Stimulated activated CD8-positive, alpha-beta memory T cell treated with anti-CD3 and anti-CD28 coated beads, Interleukin-15, amount 100 ng/mL, for 4 hours (primary cell): ENCODE measurements around the gene LSAMP.

Experiments
- DNase-seq, 2 donors: peaks; one replicate each; pipeline ENCODE4 v3.0.0-alpha.2; 2020; ENCODE audit warnings: low read depth in 2 of 2

The LSAMP gene

DNA sequence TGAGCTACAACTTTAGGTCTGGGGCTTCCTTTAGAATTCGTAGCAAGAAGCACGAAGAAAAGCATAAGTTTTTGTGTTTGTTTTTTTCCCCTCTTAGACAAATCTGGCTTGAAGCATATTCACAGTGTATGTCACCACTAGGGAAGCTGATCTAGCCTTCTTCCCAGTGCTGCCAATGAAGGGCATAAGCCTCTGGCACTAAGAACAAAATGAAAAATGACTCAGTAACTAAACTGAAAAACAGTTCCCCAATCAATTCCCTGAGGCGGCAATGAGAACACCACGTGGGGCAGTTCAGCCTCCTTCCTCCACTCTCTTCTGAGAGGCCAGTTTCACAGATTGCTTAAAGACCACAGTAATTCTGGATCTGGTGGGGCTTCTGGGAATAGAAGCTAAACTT is 483.9 kb downstream of the LSAMP start:
- no peak for DNase-seq

DNA sequence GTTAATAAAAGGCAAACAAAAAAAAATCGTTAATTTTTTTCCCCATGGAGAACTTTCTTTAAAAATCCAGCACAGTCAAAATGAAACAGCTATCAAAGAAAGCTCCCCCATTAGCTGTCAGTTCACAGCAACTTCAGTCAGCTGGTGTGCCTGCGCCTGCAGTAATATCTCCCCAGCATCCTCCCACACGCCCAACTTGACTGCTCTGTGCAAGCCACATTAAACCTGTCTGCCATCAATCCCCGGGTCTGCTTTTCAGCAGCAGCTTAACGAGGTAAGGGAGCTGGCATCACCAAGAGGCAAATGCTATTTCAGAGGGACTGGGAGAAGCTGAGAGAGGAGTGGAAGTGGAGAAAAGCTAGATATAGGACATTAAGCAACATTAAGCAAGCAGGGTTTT is 484.5 kb downstream of the LSAMP start:
- no peak for DNase-seq

DNA sequence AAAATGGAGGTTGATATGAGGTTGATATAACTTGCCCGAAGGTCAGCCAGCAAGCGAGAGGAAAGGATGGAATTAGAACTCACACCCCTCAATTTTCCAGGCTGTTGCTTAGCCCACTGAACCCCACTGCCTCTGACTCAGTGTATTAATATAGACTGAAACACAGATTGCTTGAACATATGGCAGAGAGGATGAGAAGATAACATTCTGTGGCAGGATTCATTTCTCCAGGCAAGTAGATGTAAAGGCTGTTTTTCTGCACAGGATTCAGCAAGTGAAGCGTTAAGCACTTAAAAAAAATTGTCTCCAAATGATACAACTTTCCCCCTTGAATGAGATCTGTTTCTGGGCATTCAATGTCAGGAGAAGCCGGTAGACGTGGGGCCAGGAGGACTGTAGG is 486.8 kb downstream of the LSAMP start:
- no peak for DNase-seq

DNA sequence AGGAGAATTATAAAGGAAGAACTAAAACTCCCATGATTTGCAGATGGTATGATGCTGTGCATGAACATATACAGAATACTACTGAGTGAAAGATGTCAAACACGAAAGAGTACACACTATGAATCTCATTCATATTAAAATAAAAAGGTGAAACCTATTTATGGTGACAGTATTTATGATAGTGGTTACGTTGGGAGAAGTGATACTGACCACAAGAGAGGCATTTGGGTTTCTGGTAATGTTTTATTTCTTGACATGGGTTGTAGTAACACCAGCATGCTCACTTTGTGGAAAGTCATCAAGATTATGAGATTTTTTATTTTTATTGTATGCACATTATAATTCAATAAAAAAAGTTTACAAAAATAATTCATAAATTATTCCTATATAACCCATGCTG is 498.0 kb downstream of the LSAMP start:
- no peak for DNase-seq

DNA sequence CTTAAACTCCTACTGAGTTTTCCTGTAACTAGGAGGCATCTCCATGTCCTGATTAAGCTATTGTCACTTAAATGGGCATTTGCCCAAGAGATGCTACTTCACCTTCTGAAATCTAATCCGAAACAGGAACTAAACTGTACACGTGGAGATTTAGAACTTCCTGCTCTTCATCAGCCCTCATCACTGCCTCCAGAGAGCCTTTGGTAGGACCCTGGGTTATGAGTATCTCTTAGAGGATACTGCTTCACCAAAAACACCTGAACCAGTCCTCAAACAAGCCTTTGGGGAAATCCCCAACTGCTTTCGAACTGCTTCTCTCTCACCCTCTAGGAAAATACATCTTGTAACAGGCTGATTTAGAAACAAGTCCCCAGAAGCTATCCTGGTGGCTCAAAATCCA is 501.7 kb downstream of the LSAMP start:
- DNase-seq: no peak

DNA sequence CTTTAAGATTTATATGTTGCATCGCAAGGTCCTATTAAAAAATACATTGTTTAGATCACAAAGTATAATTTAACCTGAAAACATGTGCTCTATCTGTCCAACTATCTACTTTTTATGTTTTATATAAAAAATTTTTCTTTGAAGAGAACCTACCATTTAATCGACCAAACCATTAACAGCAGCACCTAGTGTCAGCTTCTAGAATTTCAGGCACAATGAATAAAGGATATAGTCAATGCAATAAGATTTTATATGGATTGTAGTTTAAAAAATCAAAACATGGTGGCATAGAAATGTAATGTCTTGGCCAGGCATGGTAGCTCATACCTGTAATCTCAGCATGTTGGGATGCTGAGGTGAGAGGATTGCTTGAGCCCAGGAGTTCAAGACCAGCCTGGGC is 508.2 kb downstream of the LSAMP start:
- DNase-seq: no peak

DNA sequence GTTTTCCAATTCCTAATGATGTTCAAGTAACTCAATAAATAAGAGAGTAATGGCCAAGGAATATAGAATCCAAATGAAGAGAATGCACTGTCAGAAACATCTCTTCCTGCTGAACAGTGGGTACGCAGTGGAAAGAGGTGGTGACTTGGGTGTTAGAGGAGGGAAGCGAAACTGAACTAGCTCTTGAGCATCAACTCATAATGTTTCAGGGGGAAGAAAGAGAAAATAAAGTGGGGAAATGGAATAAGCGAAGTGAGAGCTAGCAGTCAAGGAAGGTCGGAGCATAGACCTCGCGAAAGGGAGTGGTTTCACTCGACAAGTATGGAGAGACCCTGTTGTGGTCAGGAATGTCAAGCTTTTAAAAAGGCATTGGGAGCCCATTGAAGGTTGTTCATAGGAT is 512.5 kb downstream of the LSAMP start:
- no peak for DNase-seq

DNA sequence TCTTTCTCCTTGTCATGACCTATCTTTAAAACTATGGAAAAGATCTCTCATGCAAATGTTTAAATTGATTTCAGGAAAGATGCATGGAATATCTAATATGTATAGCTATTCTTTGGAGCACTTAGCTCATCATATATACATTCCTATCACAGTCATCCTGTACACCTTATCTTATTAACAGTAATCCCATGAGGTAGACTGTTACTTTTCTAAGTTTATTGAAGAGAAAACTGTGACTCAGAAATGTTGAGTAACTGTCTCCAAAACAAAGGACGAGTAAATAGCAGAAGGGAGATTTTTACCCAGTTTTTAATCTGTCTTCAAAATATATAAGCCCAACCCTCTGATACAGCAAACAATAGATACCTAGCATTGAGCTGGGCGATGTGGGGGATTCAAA is 513.7 kb downstream of the LSAMP start:
- no peak for DNase-seq

DNA sequence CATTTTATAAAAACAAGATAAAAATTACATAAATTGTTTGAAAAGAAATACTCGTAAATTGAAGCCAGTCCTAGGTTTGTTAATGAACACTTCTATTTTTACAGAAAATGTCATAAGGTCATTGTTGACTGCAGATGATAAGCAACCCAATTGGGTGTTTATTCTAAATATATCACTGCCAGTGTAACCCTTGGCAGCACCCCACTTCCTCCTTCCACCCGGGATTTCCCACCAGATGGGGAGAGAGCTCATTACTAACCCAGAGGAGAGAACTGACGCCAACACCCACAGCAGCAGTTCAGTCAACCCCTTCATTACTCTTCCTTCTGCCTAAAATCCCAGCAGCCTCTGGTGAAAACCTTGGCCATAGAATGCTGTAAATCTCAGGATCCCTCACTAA is 514.4 kb downstream of the LSAMP start:
- DNase-seq: no peak

DNA sequence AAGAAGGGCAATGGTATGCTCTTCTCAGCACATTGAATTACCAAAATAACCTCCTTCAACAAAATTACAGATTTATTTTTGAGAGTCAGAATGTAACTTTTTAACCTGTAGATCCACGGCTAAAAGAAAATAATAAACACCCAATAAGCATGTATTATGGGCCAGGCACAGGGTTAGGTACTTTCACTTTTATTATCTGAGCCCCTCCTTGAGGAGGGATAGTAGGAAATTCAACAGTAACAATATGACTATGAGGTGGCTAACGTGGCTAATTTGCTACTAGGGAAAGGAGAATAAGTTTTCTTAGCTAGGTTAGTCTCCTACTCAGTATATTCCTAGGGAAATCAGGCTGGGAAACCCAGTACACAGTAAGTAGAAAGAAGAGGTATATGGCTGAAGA is 515.1 kb downstream of the LSAMP start:
- no peak for DNase-seq

DNA sequence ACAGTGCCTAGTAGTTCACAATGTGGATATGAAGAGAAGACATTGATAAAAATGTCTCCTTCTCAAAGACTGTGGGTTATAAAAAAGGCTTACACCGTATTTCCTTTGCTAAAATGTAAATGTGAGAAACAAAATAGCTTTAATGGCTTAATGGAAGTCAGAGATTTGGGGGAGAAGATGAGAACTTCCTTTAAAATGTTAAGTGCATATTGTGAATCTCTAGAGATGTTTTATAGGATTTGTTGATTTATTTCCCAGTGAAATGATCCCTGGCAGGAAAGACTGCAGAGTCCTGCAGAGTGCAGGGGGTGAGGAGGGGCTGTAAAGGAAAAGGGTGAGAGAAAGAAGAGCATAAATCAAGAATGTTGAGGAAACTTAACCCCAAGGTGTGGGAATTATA is 516.9 kb downstream of the LSAMP start:
- no peak for DNase-seq

DNA sequence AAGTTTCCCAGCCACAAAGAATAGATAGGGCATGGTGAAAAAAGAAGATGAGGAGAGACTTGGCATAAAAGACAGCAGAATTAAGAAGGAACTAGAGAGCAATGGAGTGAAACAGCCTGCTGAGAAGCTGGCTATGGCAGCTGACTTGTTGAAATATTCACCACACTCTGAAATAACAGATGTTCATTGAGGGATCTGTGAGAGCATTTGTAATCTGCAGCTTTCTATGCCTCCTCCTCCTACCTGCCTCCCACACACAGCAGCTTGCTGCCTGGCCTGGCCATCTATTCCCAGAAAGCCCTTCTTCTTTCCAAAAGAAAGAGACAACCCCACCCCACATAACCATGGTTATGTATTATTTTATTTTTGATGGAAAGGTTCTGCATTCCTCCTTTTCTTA is 518.1 kb downstream of the LSAMP start:
- no peak for DNase-seq

DNA sequence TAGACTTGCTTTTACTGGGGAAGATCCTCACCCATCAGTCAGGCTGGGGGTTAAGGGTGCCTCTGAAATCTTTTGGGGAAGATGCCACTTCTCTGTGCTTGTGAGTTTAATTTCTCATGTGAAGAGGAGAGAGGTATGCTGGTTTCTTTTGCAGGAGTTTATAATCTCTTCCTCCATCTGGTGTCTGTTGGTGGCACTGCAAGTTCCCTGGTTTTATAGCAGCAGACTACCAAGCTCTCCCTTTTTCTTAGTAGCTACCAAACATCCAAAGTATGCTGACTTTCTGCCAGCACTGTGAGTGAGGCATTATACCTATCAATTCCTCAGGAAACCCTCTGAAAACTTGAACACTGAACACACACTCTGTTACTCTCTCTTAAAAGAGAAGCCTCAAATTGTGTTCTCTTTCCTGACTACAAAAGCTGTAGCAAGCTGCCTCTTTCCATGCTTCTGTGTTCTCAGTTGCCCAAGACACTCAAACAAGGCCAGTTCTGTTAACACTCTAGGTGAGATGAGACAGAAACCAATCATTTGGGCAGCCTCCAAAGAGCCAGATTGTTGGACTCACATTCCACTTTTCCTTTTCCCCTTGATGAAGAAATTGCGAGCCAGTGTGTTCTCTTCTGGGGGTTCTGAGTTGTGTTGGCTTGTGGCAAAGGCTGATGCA is 522.5 kb downstream of the LSAMP start:
- DNase-seq: no peak

DNA sequence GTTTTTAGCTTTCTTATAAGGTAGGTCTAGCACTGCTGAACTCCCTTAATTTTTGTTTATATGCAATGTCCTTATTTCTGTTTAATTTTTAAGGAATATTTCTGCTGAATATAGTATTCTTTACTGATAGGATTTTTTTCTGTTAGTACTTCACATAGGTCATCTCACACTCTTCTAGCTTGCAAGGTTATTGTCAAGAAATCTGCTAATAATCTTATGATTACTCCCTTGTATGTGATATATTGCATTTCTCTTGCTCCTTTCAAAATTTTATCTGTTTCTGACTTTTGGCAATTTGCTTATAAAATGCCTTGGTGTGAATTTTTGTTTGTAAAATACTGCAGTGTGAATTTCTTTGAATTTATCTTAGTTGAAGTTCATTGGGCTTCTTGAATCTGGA is 523.6 kb downstream of the LSAMP start:
- no peak for DNase-seq

DNA sequence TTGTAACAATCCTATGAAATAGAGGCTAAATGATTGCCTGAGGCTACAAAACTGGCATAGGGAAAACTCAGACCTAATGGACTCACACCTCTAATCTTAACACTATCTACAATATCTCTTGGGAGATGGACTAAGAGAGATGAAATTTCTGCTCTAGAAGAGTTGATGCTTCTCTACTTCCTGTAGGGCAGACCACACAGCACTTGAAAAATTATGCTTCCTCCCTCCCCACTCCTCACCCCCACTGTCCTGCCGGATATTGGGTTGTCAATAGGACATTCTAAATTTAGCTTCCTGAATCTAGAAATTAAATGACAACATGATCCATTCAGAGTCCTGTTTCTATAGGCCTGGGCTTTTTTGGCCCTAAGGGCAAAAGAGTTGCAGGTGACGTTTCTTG is 526.4 kb downstream of the LSAMP start:
- no peak for DNase-seq

DNA sequence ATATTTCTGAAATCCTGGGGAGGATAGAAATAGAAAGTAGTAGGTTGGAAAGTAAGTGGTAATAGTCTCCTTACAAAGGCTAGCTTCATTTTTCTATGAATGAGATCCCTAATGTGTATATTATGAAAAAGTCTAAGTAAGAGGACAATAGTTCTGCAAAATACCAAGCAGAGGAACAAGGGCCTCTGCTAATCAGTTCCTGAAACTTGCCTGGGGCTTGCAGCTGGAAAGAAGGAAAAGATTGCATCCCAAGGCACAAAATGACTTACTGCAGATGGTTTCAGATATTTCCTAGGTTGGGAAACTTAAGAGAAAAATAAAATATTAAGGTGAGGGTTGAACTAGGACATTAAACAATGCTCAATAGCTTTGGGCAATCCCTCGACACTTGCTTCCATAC is 528.4 kb downstream of the LSAMP start:
- no peak for DNase-seq

DNA sequence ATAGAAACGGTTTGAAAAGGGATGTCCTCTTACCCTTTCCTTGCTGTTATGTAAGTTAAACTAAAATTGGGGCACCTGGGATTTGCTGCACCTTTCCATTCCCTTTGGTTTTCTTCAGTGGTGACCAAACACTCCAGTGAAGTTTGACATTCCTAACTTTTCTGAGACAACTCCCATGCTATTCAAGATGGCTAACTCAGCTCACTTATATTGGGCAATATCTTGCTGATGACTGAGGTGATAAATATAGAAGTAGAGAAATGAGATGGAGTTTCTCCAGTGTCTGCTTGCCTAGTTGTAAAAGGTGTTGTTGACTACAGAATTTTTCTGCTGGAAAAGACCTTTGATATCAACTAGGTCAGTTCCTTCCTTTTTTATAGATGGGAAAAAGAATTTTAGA is 530.2 kb downstream of the LSAMP start:
- no peak for DNase-seq

DNA sequence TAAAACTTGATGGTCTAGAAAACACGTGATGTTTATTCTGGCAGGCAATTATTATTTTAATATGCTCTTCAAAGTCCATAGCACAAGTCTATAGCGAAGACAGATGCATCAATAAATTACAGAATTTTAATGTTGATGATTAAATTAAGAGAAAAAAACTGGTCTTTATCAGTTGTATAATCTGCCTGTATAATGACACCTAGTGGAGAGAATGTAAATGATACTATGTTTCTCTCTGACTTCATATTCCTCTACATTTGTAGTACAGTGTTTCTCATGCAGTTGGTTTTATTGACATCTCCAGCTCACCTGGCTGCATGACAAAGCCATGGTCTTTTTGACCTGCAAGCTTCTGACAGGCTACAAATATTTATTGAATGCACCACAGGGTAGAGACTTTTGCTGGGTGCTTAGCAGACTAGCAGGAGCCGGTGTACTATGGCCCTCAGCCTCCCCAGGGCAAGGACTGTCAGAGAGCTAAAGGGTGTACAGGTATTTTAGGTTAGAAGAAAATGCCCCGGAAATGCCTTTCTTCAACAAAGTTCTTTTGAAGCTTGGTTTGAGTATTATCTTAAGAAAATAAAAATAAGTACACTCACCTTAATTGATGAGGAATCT is 532.1 kb downstream of the LSAMP start:
- no peak for DNase-seq

DNA sequence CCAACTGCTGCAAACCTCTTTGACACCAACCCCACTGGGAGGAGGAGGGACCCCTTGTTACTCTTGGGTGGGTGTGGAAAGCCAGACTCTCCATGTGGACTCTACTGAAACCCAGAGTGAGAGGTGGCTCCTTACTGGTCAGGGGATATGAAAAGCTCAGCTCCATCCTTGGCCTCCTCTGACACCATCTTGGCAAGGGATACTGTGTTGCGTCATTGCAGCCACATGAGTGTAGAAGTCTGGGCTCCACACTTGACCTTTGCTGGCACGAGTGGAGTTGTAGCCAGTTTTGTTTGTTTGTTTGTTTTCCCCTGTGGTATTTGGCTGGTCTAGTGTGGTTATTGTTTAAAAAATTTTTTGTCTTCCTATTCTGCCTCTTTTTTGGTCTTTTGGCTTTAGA is 532.9 kb downstream of the LSAMP start:
- no peak for DNase-seq

DNA sequence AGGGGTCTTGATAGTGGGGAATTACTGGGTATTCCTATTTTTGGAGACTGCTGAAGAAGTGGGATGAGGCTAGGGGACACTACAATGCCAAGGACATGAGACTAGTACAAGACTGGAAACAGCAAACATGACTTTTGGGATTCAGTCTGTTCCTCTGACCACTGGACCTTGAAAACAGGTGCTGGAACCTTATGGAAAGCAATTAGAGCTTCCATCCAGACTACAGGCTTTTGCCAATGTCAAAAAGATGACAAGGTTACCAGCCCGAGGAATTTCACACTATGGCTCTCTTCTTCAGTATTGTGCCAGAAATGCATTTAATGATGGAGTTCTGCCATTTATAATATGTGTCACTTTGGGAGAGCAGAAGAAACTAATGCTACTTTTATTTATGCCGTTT is 539.4 kb downstream of the LSAMP start:
- DNase-seq: no peak

DNA sequence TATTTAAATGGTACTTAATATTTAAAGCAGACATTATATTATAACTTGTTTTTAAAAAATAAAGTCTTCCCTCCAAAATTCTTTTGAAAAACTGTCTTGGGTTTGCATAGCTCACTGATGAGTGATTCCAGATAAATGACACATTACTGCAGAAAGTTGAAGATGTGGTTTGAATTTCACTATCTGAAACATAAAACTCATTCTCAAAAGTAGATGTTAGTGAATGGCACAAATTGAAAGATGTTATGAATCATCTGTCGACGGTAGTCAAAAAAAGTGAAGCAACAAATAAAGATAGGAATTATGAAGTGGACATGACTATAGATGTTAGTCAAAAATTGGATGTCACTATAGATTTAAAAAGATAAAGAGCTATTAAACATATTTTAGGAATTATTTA is 541.4 kb downstream of the LSAMP start:
- DNase-seq: no peak

DNA sequence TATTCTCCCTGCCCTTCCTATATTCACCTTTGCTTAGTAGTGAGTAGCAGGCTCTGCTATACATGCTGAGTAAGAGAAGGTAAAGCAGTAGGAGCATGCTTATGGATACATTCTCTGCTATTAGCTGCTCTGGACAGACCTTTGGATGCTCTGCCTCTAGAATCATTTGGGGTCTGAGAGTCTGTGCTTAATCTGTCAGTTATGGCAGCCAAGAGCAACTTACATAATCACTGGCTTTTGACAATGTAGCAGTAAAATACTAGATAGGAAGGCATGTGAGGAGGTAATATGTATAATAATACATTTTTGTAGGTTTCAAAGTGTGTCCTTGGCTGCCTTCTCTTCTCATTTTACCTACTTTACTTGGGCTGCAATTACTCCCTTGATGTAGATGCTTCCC is 544.3 kb downstream of the LSAMP start:
- no peak for DNase-seq

DNA sequence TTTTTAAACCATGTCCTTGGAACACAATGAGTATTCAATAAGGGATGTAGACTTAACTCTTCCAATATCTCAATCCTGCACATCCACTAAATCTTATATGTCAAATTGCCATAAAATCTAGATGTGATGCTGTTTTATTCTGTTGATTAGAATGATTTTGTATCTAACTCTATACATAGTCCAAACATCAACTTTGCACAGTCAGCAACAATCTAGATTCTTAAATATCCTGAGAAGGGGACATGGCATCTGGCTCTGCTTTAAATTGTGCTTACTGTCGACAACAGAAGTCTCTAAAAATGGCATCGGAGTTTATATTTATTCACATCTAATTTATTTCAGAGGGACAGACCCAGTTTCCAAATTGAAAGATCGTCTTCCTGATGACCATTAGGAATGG is 545.8 kb downstream of the LSAMP start:
- DNase-seq: no peak
